GM23338 (cell line): Measurements from ENCODE around the gene RPRML.

Experiments
- CREB1 ChIP-seq: fragments of 250-450 bp; sonication (Bioruptor Pico); IDR thresholded peaks from 2 replicates; pipeline ENCODE4 v1.5.0; 2020; ENCODE audit warnings: low read depth, mild to moderate bottlenecking, moderate library complexity
- EZH2 ChIP-seq: fragments of 200-600 bp; sonication (generic); IDR thresholded peaks from one replicate; pipeline ENCODE4 v1.8.0; 2017; ENCODE audit warnings: antibody characterized with exemption, mild to moderate bottlenecking, low read depth; ENCODE audit not compliant: unreplicated experiment
- EZH2phosphoT487 ChIP-seq: fragments of 200-600 bp; sonication (generic); IDR thresholded peaks from one replicate; pipeline ENCODE4 v1.8.1; 2018; ENCODE audit warnings: antibody characterized with exemption; ENCODE audit not compliant: unreplicated experiment
- NANOG ChIP-seq: IDR thresholded peaks from 2 replicates; pipeline ENCODE4 v1.6.1; 2016; ENCODE audit warnings: antibody characterized with exemption, borderline replicate concordance
- POLR2AphosphoS5 ChIP-seq: IDR thresholded peaks from 2 replicates; pipeline ENCODE4 v1.6.1; 2016; ENCODE audit warnings: antibody characterized with exemption, low read depth
- STAT1 ChIP-seq: IDR thresholded peaks from one replicate; pipeline ENCODE4 v1.6.1; 2016; ENCODE audit warnings: antibody characterized with exemption; ENCODE audit not compliant: unreplicated experiment
- ZNF331 ChIP-seq: fragments of 250-450 bp; sonication (Bioruptor Pico); IDR thresholded peaks from 2 replicates; pipeline ENCODE4 v1.5.0; 2020; ENCODE audit warnings: low read depth, mild to moderate bottlenecking, moderate library complexity
- TF ChIP-seq, protein P1 (sequence below), 2 experiments: fragments of 200-600 bp in 1 of 2; sonication (generic) in 1 of 2; conservative IDR thresholded peaks; 2 replicates each; pipeline versions ENCODE4 v1.5.1 to v1.6.1; 2016 to 2017; ENCODE audit warnings: antibody characterized with exemption in 2 of 2, low read depth in 2 of 2, mild to moderate bottlenecking in 2 of 2, moderate library complexity in 1 of 2
- TF ChIP-seq, protein P2 (sequence below): IDR thresholded peaks from one replicate; pipeline ENCODE4 v1.6.1; 2018; ENCODE audit warnings: antibody characterized with exemption; ENCODE audit not compliant: unreplicated experiment

DNA sequence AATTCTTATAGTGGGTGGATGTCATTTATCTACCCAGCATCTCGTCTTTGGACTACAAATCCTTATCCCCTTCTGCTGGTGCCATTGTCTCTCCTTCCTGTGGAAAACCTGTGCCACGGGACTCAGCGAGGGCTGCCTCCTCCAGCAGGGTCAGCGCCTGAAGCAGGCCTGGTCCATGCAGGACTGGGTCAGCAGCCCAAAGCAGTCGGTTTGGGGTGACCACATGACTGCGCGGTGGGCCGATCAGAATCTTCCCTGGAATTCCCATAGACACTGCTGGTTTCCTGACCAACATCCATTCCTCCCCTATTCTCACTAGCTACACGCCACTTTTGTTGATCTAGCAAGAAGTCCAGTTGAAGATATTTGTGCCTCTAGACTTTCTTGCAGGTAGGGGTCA, 26.9 kb downstream of the RPRML start:
- TF ChIP-seq, protein P1, sequence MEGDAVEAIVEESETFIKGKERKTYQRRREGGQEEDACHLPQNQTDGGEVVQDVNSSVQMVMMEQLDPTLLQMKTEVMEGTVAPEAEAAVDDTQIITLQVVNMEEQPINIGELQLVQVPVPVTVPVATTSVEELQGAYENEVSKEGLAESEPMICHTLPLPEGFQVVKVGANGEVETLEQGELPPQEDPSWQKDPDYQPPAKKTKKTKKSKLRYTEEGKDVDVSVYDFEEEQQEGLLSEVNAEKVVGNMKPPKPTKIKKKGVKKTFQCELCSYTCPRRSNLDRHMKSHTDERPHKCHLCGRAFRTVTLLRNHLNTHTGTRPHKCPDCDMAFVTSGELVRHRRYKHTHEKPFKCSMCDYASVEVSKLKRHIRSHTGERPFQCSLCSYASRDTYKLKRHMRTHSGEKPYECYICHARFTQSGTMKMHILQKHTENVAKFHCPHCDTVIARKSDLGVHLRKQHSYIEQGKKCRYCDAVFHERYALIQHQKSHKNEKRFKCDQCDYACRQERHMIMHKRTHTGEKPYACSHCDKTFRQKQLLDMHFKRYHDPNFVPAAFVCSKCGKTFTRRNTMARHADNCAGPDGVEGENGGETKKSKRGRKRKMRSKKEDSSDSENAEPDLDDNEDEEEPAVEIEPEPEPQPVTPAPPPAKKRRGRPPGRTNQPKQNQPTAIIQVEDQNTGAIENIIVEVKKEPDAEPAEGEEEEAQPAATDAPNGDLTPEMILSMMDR (conservative IDR thresholded peaks at IDR 0.05; ENCODE audit: low read depth in 2 of 2): no peak
- TF ChIP-seq CREB1 (CRISPR knock-in tag): no peak
- no peak for TF ChIP-seq EZH2
- no peak for TF ChIP-seq STAT1
- no peak for TF ChIP-seq POLR2AphosphoS5
- TF ChIP-seq EZH2phosphoT487: no peak
- no peak for TF ChIP-seq NANOG
- TF ChIP-seq ZNF331 (CRISPR knock-in tag): no peak
- TF ChIP-seq, protein P2, sequence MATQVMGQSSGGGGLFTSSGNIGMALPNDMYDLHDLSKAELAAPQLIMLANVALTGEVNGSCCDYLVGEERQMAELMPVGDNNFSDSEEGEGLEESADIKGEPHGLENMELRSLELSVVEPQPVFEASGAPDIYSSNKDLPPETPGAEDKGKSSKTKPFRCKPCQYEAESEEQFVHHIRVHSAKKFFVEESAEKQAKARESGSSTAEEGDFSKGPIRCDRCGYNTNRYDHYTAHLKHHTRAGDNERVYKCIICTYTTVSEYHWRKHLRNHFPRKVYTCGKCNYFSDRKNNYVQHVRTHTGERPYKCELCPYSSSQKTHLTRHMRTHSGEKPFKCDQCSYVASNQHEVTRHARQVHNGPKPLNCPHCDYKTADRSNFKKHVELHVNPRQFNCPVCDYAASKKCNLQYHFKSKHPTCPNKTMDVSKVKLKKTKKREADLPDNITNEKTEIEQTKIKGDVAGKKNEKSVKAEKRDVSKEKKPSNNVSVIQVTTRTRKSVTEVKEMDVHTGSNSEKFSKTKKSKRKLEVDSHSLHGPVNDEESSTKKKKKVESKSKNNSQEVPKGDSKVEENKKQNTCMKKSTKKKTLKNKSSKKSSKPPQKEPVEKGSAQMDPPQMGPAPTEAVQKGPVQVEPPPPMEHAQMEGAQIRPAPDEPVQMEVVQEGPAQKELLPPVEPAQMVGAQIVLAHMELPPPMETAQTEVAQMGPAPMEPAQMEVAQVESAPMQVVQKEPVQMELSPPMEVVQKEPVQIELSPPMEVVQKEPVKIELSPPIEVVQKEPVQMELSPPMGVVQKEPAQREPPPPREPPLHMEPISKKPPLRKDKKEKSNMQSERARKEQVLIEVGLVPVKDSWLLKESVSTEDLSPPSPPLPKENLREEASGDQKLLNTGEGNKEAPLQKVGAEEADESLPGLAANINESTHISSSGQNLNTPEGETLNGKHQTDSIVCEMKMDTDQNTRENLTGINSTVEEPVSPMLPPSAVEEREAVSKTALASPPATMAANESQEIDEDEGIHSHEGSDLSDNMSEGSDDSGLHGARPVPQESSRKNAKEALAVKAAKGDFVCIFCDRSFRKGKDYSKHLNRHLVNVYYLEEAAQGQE: no peak
